Liver (tissue), 9 donors: Measurements from ENCODE around the gene SPARC. TPM values are rescaled to one million over a fixed set of nuclear protein-coding genes. Genes with fewer than 3 reads are reported as not detected.

Source experiments
- DNase-seq: peaks from one replicate; pipeline ENCODE4 v3.0.0-alpha.2; 2017; ENCODE audit warnings: low spot score
- H3K27ac ChIP-seq, 2 donors: one replicate each; pipeline ENCODE4 v1.7.0; 2013; ENCODE audit warnings: inconsistent platforms in 2 of 2, low read length in 2 of 2, control low read depth in 1 of 2, low read depth in 1 of 2, mild to moderate bottlenecking in 1 of 2
- H3K27me3 ChIP-seq, 4 donors: one replicate each; pipeline versions ENCODE4 v1.6.1 to v1.7.0; 2013; ENCODE audit warnings: low read length in 3 of 4, inconsistent platforms in 1 of 4, mild to moderate bottlenecking in 1 of 4, moderate library complexity in 1 of 4; ENCODE audit not compliant: control insufficient read depth in 4 of 4, insufficient read depth in 4 of 4
- H3K36me3 ChIP-seq, 4 donors: one replicate each; pipeline versions ENCODE4 v1.6.1 to v1.7.0; 2013; ENCODE audit warnings: low read length in 3 of 4, mild to moderate bottlenecking in 3 of 4, low read depth in 1 of 4, moderate library complexity in 1 of 4; ENCODE audit not compliant: control insufficient read depth in 4 of 4, insufficient read depth in 3 of 4
- H3K4me1 ChIP-seq, 4 donors: one replicate each; pipeline versions ENCODE4 v1.6.1 to v1.7.0; 2013; ENCODE audit warnings: low read length in 3 of 4, mild to moderate bottlenecking in 3 of 4, moderate library complexity in 1 of 4; ENCODE audit not compliant: control insufficient read depth in 4 of 4, insufficient read depth in 4 of 4
- H3K4me3 ChIP-seq, 3 donors: one replicate each; pipeline versions ENCODE4 v1.6.1 to v1.7.0; 2013; ENCODE audit warnings: low read length in 3 of 3, control low read depth in 1 of 3, low read depth in 1 of 3, mild to moderate bottlenecking in 1 of 3
- H3K9ac ChIP-seq, 2 donors: one replicate each; pipeline ENCODE4 v1.7.0; 2013; ENCODE audit warnings: low read length in 2 of 2, mild to moderate bottlenecking in 2 of 2, moderate library complexity in 2 of 2, control low read depth in 1 of 2, low read depth in 1 of 2
- H3K9me3 ChIP-seq, 4 donors: one replicate each; pipeline versions ENCODE4 v1.6.1 to v1.7.0; 2013; ENCODE audit warnings: low read length in 3 of 4; ENCODE audit not compliant: control insufficient read depth in 4 of 4
- EGR1 ChIP-seq, 2 donors: IDR thresholded peaks; 2 replicates each; pipeline ENCODE4 v1.6.1; 2016 to 2018; ENCODE audit warnings: antibody characterized with exemption in 2 of 2, low read depth in 2 of 2
- FOXA1 ChIP-seq: IDR thresholded peaks from 2 replicates; pipeline ENCODE4 v1.6.1; 2016; ENCODE audit warnings: antibody characterized with exemption
- FOXA2 ChIP-seq: IDR thresholded peaks from 2 replicates; pipeline ENCODE4 v1.6.1; 2016; ENCODE audit warnings: antibody characterized with exemption
- GABPA ChIP-seq, 2 donors: IDR thresholded peaks in 1 of 2; conservative IDR thresholded peaks in 1 of 2; 2 replicates each; pipeline ENCODE4 v1.6.1; 2016; ENCODE audit warnings: antibody characterized with exemption in 2 of 2, mild to moderate bottlenecking in 1 of 2, moderate library complexity in 1 of 2
- HNF4A ChIP-seq, 2 donors: conservative IDR thresholded peaks; 2 replicates each; pipeline ENCODE4 v1.6.1; 2016; ENCODE audit warnings: antibody characterized with exemption in 2 of 2, mild to moderate bottlenecking in 2 of 2
- HNF4G ChIP-seq: IDR thresholded peaks from 2 replicates; pipeline ENCODE4 v1.6.1; 2016; ENCODE audit warnings: antibody characterized with exemption
- JUND ChIP-seq, 2 donors: IDR thresholded peaks; 2 replicates each; pipeline ENCODE4 v1.6.1; 2016; ENCODE audit warnings: antibody characterized with exemption in 2 of 2
- NR2F2 ChIP-seq: IDR thresholded peaks from 2 replicates; pipeline ENCODE4 v1.6.1; 2016; ENCODE audit warnings: antibody characterized with exemption
- RAD21 ChIP-seq, 2 donors: IDR thresholded peaks; 2 replicates each; pipeline ENCODE4 v1.6.1; 2016; ENCODE audit warnings: antibody characterized with exemption in 2 of 2, mild to moderate bottlenecking in 2 of 2
- RXRA ChIP-seq, 2 donors: IDR thresholded peaks; 2 replicates each; pipeline ENCODE4 v1.6.1; 2017 to 2018; ENCODE audit warnings: antibody characterized with exemption in 2 of 2, mild to moderate bottlenecking in 1 of 2
- SP1 ChIP-seq: IDR thresholded peaks from 2 replicates; pipeline ENCODE4 v1.6.1; 2018; ENCODE audit warnings: antibody characterized with exemption, mild to moderate bottlenecking
- TAF1 ChIP-seq: conservative IDR thresholded peaks from 2 replicates; pipeline ENCODE4 v1.6.1; 2016; ENCODE audit warnings: antibody characterized with exemption, mild to moderate bottlenecking
- YY1 ChIP-seq: IDR thresholded peaks from 2 replicates; pipeline ENCODE4 v1.6.1; 2016; ENCODE audit warnings: antibody characterized with exemption, mild to moderate bottlenecking
- WGBS: extraction: QIAGEN DNeasy Blood & Tissue Kit; methylation state at CpG from one replicate; pipeline ENCODE4 v1.1.7; 2013; 5-methylcytosine and 5-hydroxymethylcytosine counted together
- polyA plus RNA-seq, 2 donors: library from polyadenylated mRNA; stranded (reverse) in 1 of 2; unstranded in 1 of 2; fragments of 200-250 nt in 1 of 2; fragments of >200 nt in 1 of 2; fragmentation: Nextera tagmentation in 1 of 2; extraction: Ambion mirVana in 1 of 2; gene quantifications; one replicate each; pipeline versions ENCODE4 v1.2.1 to v1.2.3, GENCODE V29; 2013 to 2015
- total RNA-seq, 2 donors: library from RNA; depleted of rRNA; stranded (reverse); fragments of >200 nt; gene quantifications; one replicate each; pipeline ENCODE4 v1.2.3, GENCODE V29; 2014
- TF ChIP-seq, protein P1 (sequence below): IDR thresholded peaks from 2 replicates; pipeline ENCODE4 v1.6.1; 2016; ENCODE audit warnings: antibody characterized with exemption
- TF ChIP-seq, protein P2 (sequence below): IDR thresholded peaks from 2 replicates; pipeline ENCODE4 v1.6.1; 2016; ENCODE audit warnings: antibody characterized with exemption
- TF ChIP-seq, protein P3 (sequence below): fragments of 150-350 bp; IDR thresholded peaks from 2 replicates; pipeline ENCODE4 v1.5.1; 2017; ENCODE audit warnings: improper control_type of control experiment, low read depth, low read length; ENCODE audit not compliant: missing input control
- TF ChIP-seq, protein P4 (sequence below): IDR thresholded peaks from 2 replicates; pipeline ENCODE4 v1.6.1; 2016; ENCODE audit warnings: antibody characterized with exemption, mild to moderate bottlenecking
- donor health status: healthy.
- donor health status: healthy.
- donor health status: healthy.
- donor health status: healthy.
- donor health status: healthy.

Gene SPARC
- total and polyA plus RNA-seq, 4 donors, result 96.6 to 269 (median 110) TPM

DNA sequence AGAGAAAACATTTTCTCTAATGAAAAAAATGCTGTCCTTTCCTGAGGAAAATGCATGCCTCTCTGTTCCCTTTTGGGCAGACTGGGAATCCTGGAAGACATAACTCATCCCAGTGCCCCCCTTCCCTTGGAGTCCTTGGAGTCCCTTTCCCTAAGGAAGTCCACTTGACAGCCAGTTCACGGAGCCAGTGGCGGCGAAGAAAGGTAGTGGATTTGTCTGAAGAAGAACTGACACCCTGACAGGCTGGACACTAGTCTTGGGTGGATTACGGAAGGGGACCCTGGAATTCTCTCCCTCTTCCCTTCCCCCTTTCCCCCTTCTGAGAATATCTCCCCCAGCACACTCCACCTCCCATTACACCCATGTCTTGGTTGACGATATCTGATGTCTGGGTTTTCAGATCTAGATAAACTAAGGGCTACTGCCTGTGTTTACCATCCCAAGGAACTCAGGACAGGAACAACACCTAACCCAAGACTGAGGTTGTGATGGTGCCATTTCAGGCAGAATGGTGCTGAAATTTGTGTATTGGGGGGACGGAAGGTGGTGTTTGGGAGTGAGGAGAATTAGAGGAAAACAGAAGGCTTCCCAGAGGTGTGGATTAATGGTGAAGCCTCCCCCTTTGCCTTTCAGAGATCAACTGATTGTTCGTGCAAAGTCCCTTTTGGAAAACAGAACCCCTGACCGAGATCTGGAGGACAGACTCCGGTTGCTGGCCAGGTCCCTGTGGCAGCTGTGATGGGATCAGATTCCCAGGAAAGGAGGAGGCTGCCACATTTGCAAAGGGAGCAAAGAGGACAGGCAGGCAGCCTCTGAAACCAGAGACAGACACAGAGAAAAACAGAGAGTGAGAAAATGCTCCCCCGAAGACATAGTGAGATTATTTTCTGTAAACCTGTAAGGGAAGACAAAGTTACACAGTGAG lies 704 bp downstream of the SPARC start:
- 45% methylated on average over 10 of the region's 10 CpGs for WGBS
- H3K4me3 ChIP-seq, result peak overlapping the region; percentile 46 to 62 (median 57)
- H3K36me3 ChIP-seq, result no peaks in the 10 kb centered on the region
- H3K27ac ChIP-seq, result peak overlapping the region; percentile 74 to 83
- no peak for DNase-seq
- no peak for TF ChIP-seq FOXA1
- no peak for TF ChIP-seq RXRA (IDR thresholded peaks at IDR 0.05)
- no peak for TF ChIP-seq SP1
- TF ChIP-seq HNF4A (conservative IDR thresholded peaks at IDR 0.05), result no peak
- TF ChIP-seq NR2F2, result no peak
- TF ChIP-seq, protein P1, sequence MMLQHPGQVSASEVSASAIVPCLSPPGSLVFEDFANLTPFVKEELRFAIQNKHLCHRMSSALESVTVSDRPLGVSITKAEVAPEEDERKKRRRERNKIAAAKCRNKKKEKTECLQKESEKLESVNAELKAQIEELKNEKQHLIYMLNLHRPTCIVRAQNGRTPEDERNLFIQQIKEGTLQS, result no peak
- no peak for TF ChIP-seq HNF4G
- no peak for TF ChIP-seq EGR1 (IDR thresholded peaks at IDR 0.05; ENCODE audit: low read depth in 2 of 2)
- TF ChIP-seq FOXA2, result no peak
- TF ChIP-seq GABPA (IDR thresholded peaks at IDR 0.05 in 1 of 2, conservative IDR thresholded peaks at IDR 0.05 in 1 of 2), result no peak
- TF ChIP-seq YY1, result no peak
- TF ChIP-seq, protein P2, sequence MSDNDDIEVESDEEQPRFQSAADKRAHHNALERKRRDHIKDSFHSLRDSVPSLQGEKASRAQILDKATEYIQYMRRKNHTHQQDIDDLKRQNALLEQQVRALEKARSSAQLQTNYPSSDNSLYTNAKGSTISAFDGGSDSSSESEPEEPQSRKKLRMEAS, result no peak
- TF ChIP-seq TAF1, result no peak
- TF ChIP-seq, protein P3, sequence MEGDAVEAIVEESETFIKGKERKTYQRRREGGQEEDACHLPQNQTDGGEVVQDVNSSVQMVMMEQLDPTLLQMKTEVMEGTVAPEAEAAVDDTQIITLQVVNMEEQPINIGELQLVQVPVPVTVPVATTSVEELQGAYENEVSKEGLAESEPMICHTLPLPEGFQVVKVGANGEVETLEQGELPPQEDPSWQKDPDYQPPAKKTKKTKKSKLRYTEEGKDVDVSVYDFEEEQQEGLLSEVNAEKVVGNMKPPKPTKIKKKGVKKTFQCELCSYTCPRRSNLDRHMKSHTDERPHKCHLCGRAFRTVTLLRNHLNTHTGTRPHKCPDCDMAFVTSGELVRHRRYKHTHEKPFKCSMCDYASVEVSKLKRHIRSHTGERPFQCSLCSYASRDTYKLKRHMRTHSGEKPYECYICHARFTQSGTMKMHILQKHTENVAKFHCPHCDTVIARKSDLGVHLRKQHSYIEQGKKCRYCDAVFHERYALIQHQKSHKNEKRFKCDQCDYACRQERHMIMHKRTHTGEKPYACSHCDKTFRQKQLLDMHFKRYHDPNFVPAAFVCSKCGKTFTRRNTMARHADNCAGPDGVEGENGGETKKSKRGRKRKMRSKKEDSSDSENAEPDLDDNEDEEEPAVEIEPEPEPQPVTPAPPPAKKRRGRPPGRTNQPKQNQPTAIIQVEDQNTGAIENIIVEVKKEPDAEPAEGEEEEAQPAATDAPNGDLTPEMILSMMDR, result no peak
- TF ChIP-seq, protein P4, sequence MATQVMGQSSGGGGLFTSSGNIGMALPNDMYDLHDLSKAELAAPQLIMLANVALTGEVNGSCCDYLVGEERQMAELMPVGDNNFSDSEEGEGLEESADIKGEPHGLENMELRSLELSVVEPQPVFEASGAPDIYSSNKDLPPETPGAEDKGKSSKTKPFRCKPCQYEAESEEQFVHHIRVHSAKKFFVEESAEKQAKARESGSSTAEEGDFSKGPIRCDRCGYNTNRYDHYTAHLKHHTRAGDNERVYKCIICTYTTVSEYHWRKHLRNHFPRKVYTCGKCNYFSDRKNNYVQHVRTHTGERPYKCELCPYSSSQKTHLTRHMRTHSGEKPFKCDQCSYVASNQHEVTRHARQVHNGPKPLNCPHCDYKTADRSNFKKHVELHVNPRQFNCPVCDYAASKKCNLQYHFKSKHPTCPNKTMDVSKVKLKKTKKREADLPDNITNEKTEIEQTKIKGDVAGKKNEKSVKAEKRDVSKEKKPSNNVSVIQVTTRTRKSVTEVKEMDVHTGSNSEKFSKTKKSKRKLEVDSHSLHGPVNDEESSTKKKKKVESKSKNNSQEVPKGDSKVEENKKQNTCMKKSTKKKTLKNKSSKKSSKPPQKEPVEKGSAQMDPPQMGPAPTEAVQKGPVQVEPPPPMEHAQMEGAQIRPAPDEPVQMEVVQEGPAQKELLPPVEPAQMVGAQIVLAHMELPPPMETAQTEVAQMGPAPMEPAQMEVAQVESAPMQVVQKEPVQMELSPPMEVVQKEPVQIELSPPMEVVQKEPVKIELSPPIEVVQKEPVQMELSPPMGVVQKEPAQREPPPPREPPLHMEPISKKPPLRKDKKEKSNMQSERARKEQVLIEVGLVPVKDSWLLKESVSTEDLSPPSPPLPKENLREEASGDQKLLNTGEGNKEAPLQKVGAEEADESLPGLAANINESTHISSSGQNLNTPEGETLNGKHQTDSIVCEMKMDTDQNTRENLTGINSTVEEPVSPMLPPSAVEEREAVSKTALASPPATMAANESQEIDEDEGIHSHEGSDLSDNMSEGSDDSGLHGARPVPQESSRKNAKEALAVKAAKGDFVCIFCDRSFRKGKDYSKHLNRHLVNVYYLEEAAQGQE, result no peak
- no peaks in the 10 kb centered on the region for H3K27me3 ChIP-seq
- H3K9me3 ChIP-seq, result no peaks in the 10 kb centered on the region
- peak overlapping the region; percentile 22 to 67 for H3K9ac ChIP-seq
- no peaks in the 10 kb centered on the region for H3K4me1 ChIP-seq

DNA sequence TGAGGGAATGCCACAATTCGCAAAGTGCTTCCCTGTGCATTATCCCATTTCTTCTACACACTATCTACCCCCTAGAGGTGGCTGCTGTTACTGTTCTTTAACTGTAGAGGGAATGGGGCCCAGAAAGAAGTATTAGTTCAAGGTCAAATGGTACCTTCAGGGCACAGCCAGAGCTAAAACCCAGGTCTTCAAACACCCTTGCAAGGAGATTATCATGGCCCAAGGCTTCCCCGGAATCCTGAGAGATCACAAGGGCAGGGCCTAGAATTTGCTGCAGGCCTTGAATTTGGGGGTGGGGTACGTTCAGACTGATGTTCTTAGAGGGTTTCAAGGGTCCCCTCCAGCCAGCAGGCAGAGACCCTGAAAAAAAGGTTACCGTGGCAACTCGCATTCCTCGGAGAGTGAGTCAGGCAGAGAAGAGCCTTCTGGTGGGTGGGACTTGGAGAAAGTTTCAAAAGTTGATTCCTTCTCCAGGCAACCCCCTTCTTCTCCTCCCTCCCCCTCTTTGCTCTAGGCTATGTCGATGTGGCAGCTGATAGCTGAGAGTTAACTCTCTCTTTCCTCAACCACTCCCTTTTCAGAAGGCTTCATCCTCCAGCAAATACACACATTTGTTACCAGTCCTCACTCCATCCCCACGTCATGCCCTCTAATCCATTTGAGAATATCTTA lies 1.9 kb downstream of the SPARC start:
- Histone ChIP-seq H3K4me3 (peak overlapping the region; percentile 34 to 62 (median 46)), H3K36me3 (no peaks in the 10 kb centered on the region), H3K9me3 (no peaks in the 10 kb centered on the region), H3K9ac (no peak overlapping the region), H3K27me3 (no peaks in the 10 kb centered on the region), H3K4me1 (no peaks in the 10 kb centered on the region), H3K27ac (peak overlapping the region; percentile 74 to 83)
- no peak for TF ChIP-seq RAD21 (IDR thresholded peaks at IDR 0.05)
- no peak for TF ChIP-seq GABPA (IDR thresholded peaks at IDR 0.05 in 1 of 2, conservative IDR thresholded peaks at IDR 0.05 in 1 of 2)
- TF ChIP-seq HNF4G, result no peak
- no peak for TF ChIP-seq TAF1
- no peak for TF ChIP-seq FOXA2
- no peak for TF ChIP-seq RXRA (IDR thresholded peaks at IDR 0.05)
- TF ChIP-seq, protein P2, result no peak
- TF ChIP-seq JUND (IDR thresholded peaks at IDR 0.05), result peak in 1 of 2 donors; percentile 58
- peak; percentile 12 for TF ChIP-seq NR2F2
- no peak for TF ChIP-seq FOXA1
- TF ChIP-seq, protein P1, result no peak
- TF ChIP-seq, protein P3, result peak; percentile 5
- DNase-seq, result no peak
- WGBS, result 65% methylated on average over 8 of the region's 8 CpGs
